Ishikawa (cell line): Measurements from ENCODE around the gene SHC2.

Experiments
- CEBPB ChIP-seq: IDR thresholded peaks from 2 replicates; pipeline ENCODE4 v1.6.1; 2012
- CREB1 ChIP-seq: IDR thresholded peaks from 2 replicates; pipeline ENCODE4 v1.6.1; 2012; ENCODE audit warnings: low read depth
- EGR1 ChIP-seq: IDR thresholded peaks from 2 replicates; pipeline ENCODE4 v1.6.1; 2012
- EP300 ChIP-seq: IDR thresholded peaks from 2 replicates; pipeline ENCODE4 v1.6.1; 2012; ENCODE audit warnings: borderline replicate concordance
- FOXM1 ChIP-seq: IDR thresholded peaks from 2 replicates; pipeline ENCODE4 v1.6.1; 2012; ENCODE audit warnings: low read depth, borderline replicate concordance
- NFIC ChIP-seq: IDR thresholded peaks from 2 replicates; pipeline ENCODE4 v1.6.1; 2012
- RAD21 ChIP-seq: IDR thresholded peaks from 2 replicates; pipeline ENCODE4 v1.6.1; 2012; ENCODE audit warnings: low read depth
- REST ChIP-seq: IDR thresholded peaks from 2 replicates; pipeline ENCODE4 v1.6.1; 2012; ENCODE audit warnings: low read depth, mild to moderate bottlenecking
- TAF1 ChIP-seq: IDR thresholded peaks from 2 replicates; pipeline ENCODE4 v1.6.1; 2012; ENCODE audit warnings: low read depth, mild to moderate bottlenecking
- TCF12 ChIP-seq: IDR thresholded peaks from 2 replicates; pipeline ENCODE4 v1.6.1; 2012; ENCODE audit warnings: low read depth
- TEAD4 ChIP-seq: IDR thresholded peaks from 2 replicates; pipeline ENCODE4 v1.6.1; 2012
- YY1 ChIP-seq: IDR thresholded peaks from 2 replicates; pipeline ENCODE4 v1.6.1; 2012; ENCODE audit warnings: low read depth
- ZBTB7A ChIP-seq: IDR thresholded peaks from 2 replicates; pipeline ENCODE4 v1.6.1; 2012; ENCODE audit warnings: low read depth
- TF ChIP-seq, protein P1 (sequence below): IDR thresholded peaks from 2 replicates; pipeline ENCODE4 v1.6.1; 2012
- TF ChIP-seq, protein P2 (sequence below): IDR thresholded peaks from 2 replicates; pipeline ENCODE4 v1.6.1; 2012

SHC2 gene, protein sequence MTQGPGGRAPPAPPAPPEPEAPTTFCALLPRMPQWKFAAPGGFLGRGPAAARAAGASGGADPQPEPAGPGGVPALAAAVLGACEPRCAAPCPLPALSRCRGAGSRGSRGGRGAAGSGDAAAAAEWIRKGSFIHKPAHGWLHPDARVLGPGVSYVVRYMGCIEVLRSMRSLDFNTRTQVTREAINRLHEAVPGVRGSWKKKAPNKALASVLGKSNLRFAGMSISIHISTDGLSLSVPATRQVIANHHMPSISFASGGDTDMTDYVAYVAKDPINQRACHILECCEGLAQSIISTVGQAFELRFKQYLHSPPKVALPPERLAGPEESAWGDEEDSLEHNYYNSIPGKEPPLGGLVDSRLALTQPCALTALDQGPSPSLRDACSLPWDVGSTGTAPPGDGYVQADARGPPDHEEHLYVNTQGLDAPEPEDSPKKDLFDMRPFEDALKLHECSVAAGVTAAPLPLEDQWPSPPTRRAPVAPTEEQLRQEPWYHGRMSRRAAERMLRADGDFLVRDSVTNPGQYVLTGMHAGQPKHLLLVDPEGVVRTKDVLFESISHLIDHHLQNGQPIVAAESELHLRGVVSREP

DNA sequence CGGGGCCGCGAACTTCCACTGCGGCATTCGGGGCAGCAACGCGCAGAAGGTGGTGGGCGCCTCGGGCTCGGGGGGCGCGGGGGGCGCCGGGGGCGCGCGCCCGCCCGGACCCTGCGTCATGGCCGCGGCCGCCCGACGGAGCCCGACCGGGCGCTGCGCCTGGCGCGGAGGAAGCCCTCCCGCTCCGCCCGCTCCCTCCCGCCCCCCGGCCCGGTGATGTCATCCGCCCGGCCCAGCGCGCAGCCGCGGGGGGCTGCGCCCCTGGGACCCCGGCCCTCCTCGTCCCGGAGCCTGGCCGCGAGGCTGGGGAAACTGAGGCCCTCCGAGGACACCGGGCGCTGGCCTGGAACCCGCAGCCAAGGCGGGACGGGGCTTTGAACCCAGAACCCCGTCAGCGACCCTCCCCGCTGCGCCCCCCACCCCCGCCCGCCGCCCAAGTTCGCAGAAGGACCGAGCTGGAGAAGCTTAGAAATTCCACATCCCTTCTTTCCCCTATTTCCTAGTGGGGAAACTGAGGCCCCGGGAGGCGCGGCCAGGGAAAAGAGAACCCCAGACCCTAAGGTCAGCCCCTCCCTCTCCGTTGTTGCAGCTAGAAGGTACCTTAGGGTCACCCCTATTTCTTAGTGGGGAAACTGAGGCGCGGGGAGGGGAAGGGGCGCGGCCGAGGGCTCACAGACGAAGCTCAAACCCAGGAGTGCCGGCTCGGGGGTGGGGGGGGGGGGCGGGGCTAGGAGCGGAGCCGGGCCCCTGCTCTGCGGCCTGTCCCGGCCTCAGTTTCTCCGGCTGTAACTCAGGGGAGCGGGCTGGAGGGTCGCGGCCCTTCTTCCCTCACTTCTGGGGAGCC is at the start of gene SHC2:
TSS of gene SHC2 (minus strand) at position 157 of the 844 bp plus-strand sequence. CDS start at position 120, 37 bp downstream.
- no peak for TF ChIP-seq RAD21
- peak; percentile 66; the same call in 1 of the 2 replicates for TF ChIP-seq ZBTB7A
- TF ChIP-seq TEAD4 = no peak

DNA sequence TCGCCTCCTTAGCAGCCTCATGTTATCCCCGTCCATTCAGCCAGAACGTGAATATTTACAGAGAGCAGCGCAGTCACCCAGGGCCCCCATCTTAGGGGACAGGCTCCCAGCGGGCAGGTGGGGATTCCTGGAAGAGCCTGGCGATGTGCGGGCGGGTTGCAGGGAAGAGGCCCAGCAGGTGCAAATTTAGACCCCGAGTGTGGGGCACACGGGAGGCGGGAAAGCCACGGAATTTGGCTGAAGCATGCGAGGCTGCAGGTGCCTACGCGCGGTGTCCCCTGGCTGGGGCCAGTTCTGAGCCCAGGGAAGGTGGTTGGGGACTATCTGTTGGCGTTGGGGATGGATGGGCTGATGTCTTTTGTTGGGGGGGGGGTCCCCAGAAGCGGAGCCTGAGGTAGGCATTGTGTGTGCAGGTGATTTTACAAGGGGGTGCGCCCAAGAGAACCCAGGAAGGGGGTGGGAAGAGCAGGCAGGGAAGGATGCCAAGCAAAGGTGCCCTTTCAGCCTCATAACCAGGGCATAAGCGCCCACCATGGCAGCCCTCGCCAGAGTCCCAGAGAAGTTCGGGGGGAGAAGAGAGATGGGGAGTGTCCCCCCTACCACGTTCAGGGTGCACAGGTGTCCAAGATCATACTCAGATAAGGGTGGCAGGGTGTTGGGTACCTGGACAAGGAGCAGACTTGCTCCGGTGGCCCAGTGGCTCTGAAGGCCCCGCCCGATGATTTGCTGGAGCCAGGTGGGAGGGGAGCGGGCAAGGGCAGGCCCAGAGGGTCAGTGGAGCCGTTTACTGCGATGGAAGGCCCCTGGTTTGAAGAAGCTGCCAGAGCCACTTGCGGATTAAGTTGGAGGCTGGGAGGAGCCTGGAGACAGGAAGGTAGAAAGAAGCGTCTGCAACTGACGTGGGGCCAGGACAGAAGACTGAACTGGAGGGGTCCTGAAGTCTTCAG is 47.6 kb upstream of the SHC2 start:
- TF ChIP-seq FOXM1 = no peak
- TF ChIP-seq CREB1 = no peak
- TF ChIP-seq TEAD4 = no peak
- no peak for TF ChIP-seq ZBTB7A
- no peak for TF ChIP-seq REST
- TF ChIP-seq CEBPB = no peak
- TF ChIP-seq EP300 = no peak
- TF ChIP-seq RAD21 = no peak
- TF ChIP-seq TCF12 = no peak
- TF ChIP-seq, protein P1, sequence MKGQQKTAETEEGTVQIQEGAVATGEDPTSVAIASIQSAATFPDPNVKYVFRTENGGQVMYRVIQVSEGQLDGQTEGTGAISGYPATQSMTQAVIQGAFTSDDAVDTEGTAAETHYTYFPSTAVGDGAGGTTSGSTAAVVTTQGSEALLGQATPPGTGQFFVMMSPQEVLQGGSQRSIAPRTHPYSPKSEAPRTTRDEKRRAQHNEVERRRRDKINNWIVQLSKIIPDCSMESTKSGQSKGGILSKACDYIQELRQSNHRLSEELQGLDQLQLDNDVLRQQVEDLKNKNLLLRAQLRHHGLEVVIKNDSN = no peak
- TF ChIP-seq YY1 = no peak
- no peak for TF ChIP-seq EGR1
- TF ChIP-seq TAF1 = no peak
- TF ChIP-seq, protein P2, sequence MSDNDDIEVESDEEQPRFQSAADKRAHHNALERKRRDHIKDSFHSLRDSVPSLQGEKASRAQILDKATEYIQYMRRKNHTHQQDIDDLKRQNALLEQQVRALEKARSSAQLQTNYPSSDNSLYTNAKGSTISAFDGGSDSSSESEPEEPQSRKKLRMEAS = no peak
- TF ChIP-seq NFIC = no peak

GRCh38 chr19:507286-508203 is 46.7 kb upstream of the SHC2 start, which contains the start of gene TPGS1:
TSS of gene TPGS1 (plus strand) at chr19:507497. CDS start at chr19:507507, 10 bp downstream.
- TF ChIP-seq TCF12 (peak; percentile 69), TAF1 (peak; percentile 97), NFIC (peak; percentile 77), FOXM1 (no peak), EGR1 (peak; percentile 99), CREB1 (peak; percentile 59), YY1 (peak; percentile 100), EP300 (no peak)

GRCh38 chr19:506404-507285 is 45.8 kb upstream of the SHC2 start:
- TF ChIP-seq TAF1 (no peak; the same call in 1 of the 2 replicates), TCF12 (no peak), FOXM1 (no peak), CEBPB (no peak), RAD21 (peak; percentile 68), TEAD4 (no peak), NFIC (peak; percentile 89), EGR1 (no peak), EP300 (no peak), ZBTB7A (peak; percentile 100), REST (no peak)
- TF ChIP-seq, protein P2 = no peak; the same call in 1 of the 2 replicates
- TF ChIP-seq, protein P1 = 0 out of 2 replicates have a peak, but pooled peaks have one; percentile 11
